LoVo (cell line): ENCODE data around the gene MGAT5.
A peak's percentile ranks its signal among the peaks of the same experiment; 100 is the strongest.

ENCODE experiments used
- DNase-seq: peaks from one replicate; pipeline ENCODE4 v3.0.0-alpha.2; 2016; ENCODE audit warnings: low spot score

The MGAT5 gene

GRCh38 chr2:134367213-134367612, 113.3 kb downstream of the MGAT5 start:
- no peak for DNase-seq

GRCh38 chr2:134368009-134368817, 114.3 kb downstream of the MGAT5 start:
- no peak for DNase-seq

GRCh38 chr2:134369220-134369902, 115.5 kb downstream of the MGAT5 start:
- DNase-seq = no peak

- no peak for DNase-seq
Measured at GRCh38 chr2:134370655-134371445, 117.0 kb downstream of the MGAT5 start.

- no peak for DNase-seq
Measured at GRCh38 chr2:134372141-134372540, 118.3 kb downstream of the MGAT5 start.

GRCh38 chr2:134372611-134373131, 118.8 kb downstream of the MGAT5 start:
- DNase-seq = no peak

- no peak for DNase-seq
Measured at GRCh38 chr2:134375935-134376334, 122.1 kb downstream of the MGAT5 start.

GRCh38 chr2:134377730-134378129, 123.9 kb downstream of the MGAT5 start:
- DNase-seq = no peak

- DNase-seq = no peak
Measured at GRCh38 chr2:134379293-134379692, 125.4 kb downstream of the MGAT5 start.

GRCh38 chr2:134379722-134380121, 125.8 kb downstream of the MGAT5 start:
- no peak for DNase-seq

- no peak for DNase-seq
Measured at GRCh38 chr2:134381141-134381540, 127.3 kb downstream of the MGAT5 start.

GRCh38 chr2:134384131-134384530, 130.3 kb downstream of the MGAT5 start:
- DNase-seq = no peak

GRCh38 chr2:134385195-134385594, 131.3 kb downstream of the MGAT5 start:
- no peak for DNase-seq

- DNase-seq = no peak
Measured at GRCh38 chr2:134386310-134386709, 132.4 kb downstream of the MGAT5 start.

GRCh38 chr2:134389381-134389780, 135.5 kb downstream of the MGAT5 start:
- no peak for DNase-seq

GRCh38 chr2:134391751-134392160, 137.9 kb downstream of the MGAT5 start:
- peak; percentile 92 for DNase-seq

GRCh38 chr2:134392442-134393074, 138.7 kb downstream of the MGAT5 start:
- DNase-seq = no peak

GRCh38 chr2:134393075-134393461, 139.2 kb downstream of the MGAT5 start:
- no peak for DNase-seq

GRCh38 chr2:134395779-134396178, 141.9 kb downstream of the MGAT5 start:
- no peak for DNase-seq

GRCh38 chr2:134396493-134396892, 142.6 kb downstream of the MGAT5 start:
- peak; percentile 79 for DNase-seq

GRCh38 chr2:134397146-134397896, 143.4 kb downstream of the MGAT5 start:
- no peak for DNase-seq
